GM12878 (cell line): ENCODE results near the gene PRDM12. TPM values are rescaled to one million over a fixed set of nuclear protein-coding genes. Genes with fewer than 3 reads are reported as not detected.

Experiments used
- ATAC-seq: fragments of 200-7000 bp; cut with Tn5 transposase; 3 replicates; pipeline ENCODE4 v1.9.1; 2020; ENCODE audit warnings: mild to moderate bottlenecking, moderate library complexity
- Bru-seq: library from RNA; stranded (reverse); fragments of 400-500 nt; gene quantifications from one replicate; lab custom pipeline; 2021; lab: Mats Ljungman, UMichigan
- BruChase-seq, 2 experiments: library from RNA; stranded (reverse); fragments of 400-500 nt; gene quantifications; one replicate each; lab custom pipeline; 2021; lab: Mats Ljungman, UMichigan
- BruUV-seq: library from RNA; stranded (reverse); fragments of 400-500 nt; replicated peaks from 2 replicates; lab custom pipeline; 2021; lab: Mats Ljungman, UMichigan
- CTCF ChIA-PET: fragments of 300-600 bp; sonication (Branson Sonifier 250); formaldehyde crosslinking; extraction: SDS; loops from one replicate; lab custom pipeline; 2021; ENCODE audit warnings: inconsistent platforms; lab: Yijun Ruan, JAX
- POLR2A ChIA-PET: fragments of 350-600 bp; formaldehyde crosslinking; extraction: SDS; loops from one replicate; lab custom pipeline; 2021; ENCODE audit warnings: inconsistent platforms; lab: Charles Lee
- RAD21 ChIA-PET: fragments of 300-600 bp; sonication (Branson Sonifier 250); formaldehyde crosslinking; loops from one replicate; lab custom pipeline; 2023; ENCODE audit warnings: antibody characterized with exemption; ENCODE audit not compliant: unreplicated experiment; lab: Charles Lee
- SMC1A ChIA-PET: fragments of 300-600 bp; sonication (Branson Sonifier 250); formaldehyde crosslinking; loops from one replicate; lab custom pipeline; 2023; ENCODE audit not compliant: unreplicated experiment, uncharacterized antibody; lab: Charles Lee
- DNase-seq: peaks from one replicate; pipeline ENCODE4 v3.0.0-alpha.2; 2011; ENCODE audit warnings: low read depth, low spot score
- FAIRE-seq: peaks from 3 replicates; lab custom pipeline; 2011; peaks lifted over from hg19 to GRCh38; lab: Jason Lieb, UNC
- H2AFZ ChIP-seq: 2 replicates; pipeline ENCODE4 v1.6.0; 2011; ENCODE audit warnings: low read depth, low read length, control low read depth; ENCODE audit not compliant: control insufficient read depth
- H3K27ac ChIP-seq: 2 replicates; pipeline ENCODE4 v1.5.1; 2011; ENCODE audit warnings: control low read depth; ENCODE audit not compliant: control insufficient read depth, insufficient read depth
- H3K27me3 ChIP-seq, 2 experiments: replicated peaks in 1 of 2; 2 replicates each; pipeline versions ENCODE4 v1.6.0 to v1.6.1; 2011; ENCODE audit warnings: low read length in 1 of 2; ENCODE audit not compliant: control insufficient read depth in 2 of 2, insufficient read depth in 2 of 2
- H3K36me3 ChIP-seq, 2 experiments: 2 replicates each; pipeline ENCODE4 v1.5.1; 2011; ENCODE audit warnings: low read length in 1 of 2; ENCODE audit not compliant: control insufficient read depth in 2 of 2, insufficient read depth in 2 of 2
- H3K4me1 ChIP-seq: 2 replicates; pipeline ENCODE4 v1.6.1; 2011; ENCODE audit warnings: mild to moderate bottlenecking, low read length, moderate library complexity, mixed read lengths; ENCODE audit not compliant: control insufficient read depth, insufficient read depth
- H3K4me2 ChIP-seq: 2 replicates; pipeline ENCODE4 v1.6.0; 2011; ENCODE audit warnings: control low read depth; ENCODE audit not compliant: control insufficient read depth, insufficient read depth
- H3K4me3 ChIP-seq: fragments of 200-600 bp; sonication (generic); 2 replicates; pipeline ENCODE4 v1.5.1; 2016
- H3K79me2 ChIP-seq: 2 replicates; pipeline ENCODE4 v1.6.0; 2011; ENCODE audit warnings: low read length; ENCODE audit not compliant: control insufficient read depth, insufficient read depth
- H3K9ac ChIP-seq: 2 replicates; pipeline ENCODE4 v1.8.0; 2011; ENCODE audit warnings: low read length, control low read depth, mixed read lengths; ENCODE audit not compliant: control insufficient read depth, insufficient read depth
- H3K9me3 ChIP-seq: replicated peaks from 3 replicates; pipeline ENCODE4 v1.5.1; 2011; ENCODE audit warnings: mild to moderate bottlenecking, low read length; ENCODE audit not compliant: control insufficient read depth, insufficient read depth
- H4K20me1 ChIP-seq: 2 replicates; pipeline ENCODE4 v1.6.0; 2011; ENCODE audit not compliant: control insufficient read depth, insufficient read depth
- EGR1 ChIP-seq, 2 experiments: IDR thresholded peaks; 1 replicate in 1 of 2; 2 replicates in 1 of 2; pipeline ENCODE4 v1.6.1; 2011 to 2012; ENCODE audit warnings: low read depth in 2 of 2, low read length in 2 of 2, borderline replicate concordance in 1 of 2, mild to moderate bottlenecking in 1 of 2, moderate library complexity in 1 of 2
- FOXK2 ChIP-seq: fragments of 450-650 bp; IDR thresholded peaks from 2 replicates; pipeline ENCODE4 v1.6.1; 2017; ENCODE audit warnings: mild to moderate bottlenecking, moderate library complexity
- FOXM1 ChIP-seq: IDR thresholded peaks from 2 replicates; pipeline ENCODE4 v1.6.1; 2012; ENCODE audit warnings: low read depth, mild to moderate bottlenecking, inconsistent platforms, low read length, moderate library complexity
- GABPA ChIP-seq: IDR thresholded peaks from 2 replicates; pipeline ENCODE4 v1.6.1; 2014; ENCODE audit warnings: antibody characterized with exemption, low read depth, mild to moderate bottlenecking, inconsistent platforms
- GATAD2B ChIP-seq: fragments of 450-650 bp; conservative IDR thresholded peaks from 2 replicates; pipeline ENCODE4 v1.6.1; 2017; ENCODE audit warnings: low read depth, mild to moderate bottlenecking, moderate library complexity
- PAX8 ChIP-seq: fragments of 450-650 bp; IDR thresholded peaks from 2 replicates; pipeline ENCODE4 v1.6.1; 2017; ENCODE audit warnings: mild to moderate bottlenecking, moderate library complexity
- SMARCA5 ChIP-seq: fragments of 450-650 bp; IDR thresholded peaks from 2 replicates; pipeline ENCODE4 v1.6.1; 2017; ENCODE audit warnings: mild to moderate bottlenecking
- STAT1 ChIP-seq: fragments of 450-650 bp; conservative IDR thresholded peaks from 2 replicates; pipeline ENCODE4 v1.6.1; 2014; ENCODE audit warnings: antibody characterized with exemption, mild to moderate bottlenecking
- TCF12 ChIP-seq: IDR thresholded peaks from 2 replicates; pipeline ENCODE4 v1.6.1; 2011; ENCODE audit warnings: low read depth, mild to moderate bottlenecking, low read length
- WGBS: methylation state at CpG from one replicate; pipeline ENCODE4 v1.1.6; 2016; ENCODE audit warnings: low lambda C conversion rate; ENCODE audit not compliant: insufficient replicate concordance, insufficient coverage; ENCODE audit errors: missing lambda C conversion rate; 5-methylcytosine and 5-hydroxymethylcytosine counted together
- in situ Hi-C: fragments of 300-500 bp; cut with MboI; formaldehyde crosslinking; loops from 9 replicates; pipeline ENCODE4 v1.14.3; 2018; ENCODE audit warnings: mixed read lengths
- intact Hi-C: fragments of 100-400 bp; cut with micrococcal nuclease; formaldehyde crosslinking; loops from one replicate; pipeline ENCODE4 v1.14.2; 2022; ENCODE audit not compliant: unreplicated experiment
- long read RNA-seq, 2 experiments: library from polyadenylated mRNA; unstranded; transcript quantifications; one replicate each; pipeline ENCODE4 v2.0.0, GENCODE V29; 2019 to 2020
- polyA minus RNA-seq, 3 experiments: library from RNA; depleted of rRNA, polyadenylated mRNA; stranded (reverse); fragments of >200 nt; gene quantifications; 2 replicates each; pipeline ENCODE4 v1.2.3, GENCODE V29; 2011
- polyA plus RNA-seq, 11 experiments: library from polyadenylated mRNA; depleted of rRNA in 4 of 11; unstranded in 6 of 11; stranded (reverse) in 5 of 11; fragments of >200 nt; fragmentation: Nextera tagmentation in 4 of 11; fragmentation: Illumina TruSeq in 1 of 11; extraction: Ambion mirVana in 4 of 11; extraction: Trizol in 1 of 11; gene quantifications; 1 replicate in 1 of 11; 2 replicates in 10 of 11; pipeline versions ENCODE4 v1.2.1 to v1.2.3, GENCODE V29; 2011 to 2016; ENCODE audit warnings: inconsistent platforms in 2 of 11, missing spikeins in 2 of 11, low read depth in 1 of 11
- total RNA-seq, 4 experiments: library from RNA; depleted of rRNA in 3 of 4; stranded (reverse); fragments of >200 nt in 3 of 4; fragmentation: Illumina TruSeq in 1 of 4; extraction: Trizol in 1 of 4; gene quantifications; 2 replicates each; pipeline versions ENCODE4 v1.2.1 to v1.2.3, GENCODE V29; 2013 to 2021
- TF ChIP-seq, protein P1 (sequence below): fragments of 150-350 bp; IDR thresholded peaks from 2 replicates; pipeline ENCODE4 v1.6.1; 2014; ENCODE audit warnings: mild to moderate bottlenecking, low read depth, low read length
- TF ChIP-seq, protein P2 (sequence below): IDR thresholded peaks from 2 replicates; pipeline ENCODE4 v1.6.1; 2011; ENCODE audit warnings: mild to moderate bottlenecking, low read depth, low read length, moderate library complexity; ENCODE audit not compliant: insufficient replicate concordance
- TF ChIP-seq, protein P3 (sequence below): IDR thresholded peaks from 2 replicates; pipeline ENCODE4 v1.6.1; 2011; ENCODE audit warnings: borderline replicate concordance, low read depth, mild to moderate bottlenecking, moderate library complexity, mixed read lengths, low read length; ENCODE audit not compliant: insufficient read depth; ENCODE audit errors: extremely low read length

The PRDM12 gene
- not detected in 2 replicates for total RNA-seq (2013; cell fraction: nucleolus; rRNA removed)
- total RNA-seq (2014; rRNA removed), result not detected in 2 replicates
- not detected in 2 replicates for total RNA-seq (2014; rRNA removed; fragmentation: Illumina TruSeq; extraction: Trizol)
- not detected in 2 replicates for total RNA-seq (2021)
- not detected for polyA plus RNA-seq (2011; ENCODE audit: low read depth)
- not detected in 2 replicates for polyA plus RNA-seq (2011; rRNA removed)
- polyA plus RNA-seq (2011; cell fraction: cytosol; rRNA removed), result not detected in 2 replicates
- 0.04 TPM in 1 of 2 replicates, not detected in the other for polyA plus RNA-seq (2011; cell fraction: nucleus; rRNA removed)
- polyA plus RNA-seq (2012), result not detected in 2 replicates
- polyA plus RNA-seq (2014; fragmentation: Illumina TruSeq; extraction: Trizol), result not detected in 2 replicates
- polyA plus RNA-seq (2014; fragmentation: Nextera tagmentation; extraction: Ambion mirVana), result not detected
- polyA plus RNA-seq (2014; rRNA removed), result not detected in 2 replicates
- not detected for polyA plus RNA-seq (2016; fragmentation: Nextera tagmentation; extraction: Ambion mirVana)
- not detected in 2 replicates for polyA minus RNA-seq (2011; rRNA and poly(A)+ RNA removed)
- not detected in 2 replicates for polyA minus RNA-seq (2011; cell fraction: cytosol; rRNA and poly(A)+ RNA removed)
- polyA minus RNA-seq (2011; cell fraction: nucleus; rRNA and poly(A)+ RNA removed), result not detected in 2 replicates
- percentile 0 among the genes with signal in this experiment for Bru-seq, nascent RNA
- BruChase-seq, experiment 1, labeled RNA remaining after a 6-hour chase, result not detected
- not detected for BruChase-seq, experiment 2, labeled RNA remaining after a 2-hour chase
- long read RNA-seq, experiment 1, result 0 reads
- long read RNA-seq, experiment 2, result 0 reads

DNA sequence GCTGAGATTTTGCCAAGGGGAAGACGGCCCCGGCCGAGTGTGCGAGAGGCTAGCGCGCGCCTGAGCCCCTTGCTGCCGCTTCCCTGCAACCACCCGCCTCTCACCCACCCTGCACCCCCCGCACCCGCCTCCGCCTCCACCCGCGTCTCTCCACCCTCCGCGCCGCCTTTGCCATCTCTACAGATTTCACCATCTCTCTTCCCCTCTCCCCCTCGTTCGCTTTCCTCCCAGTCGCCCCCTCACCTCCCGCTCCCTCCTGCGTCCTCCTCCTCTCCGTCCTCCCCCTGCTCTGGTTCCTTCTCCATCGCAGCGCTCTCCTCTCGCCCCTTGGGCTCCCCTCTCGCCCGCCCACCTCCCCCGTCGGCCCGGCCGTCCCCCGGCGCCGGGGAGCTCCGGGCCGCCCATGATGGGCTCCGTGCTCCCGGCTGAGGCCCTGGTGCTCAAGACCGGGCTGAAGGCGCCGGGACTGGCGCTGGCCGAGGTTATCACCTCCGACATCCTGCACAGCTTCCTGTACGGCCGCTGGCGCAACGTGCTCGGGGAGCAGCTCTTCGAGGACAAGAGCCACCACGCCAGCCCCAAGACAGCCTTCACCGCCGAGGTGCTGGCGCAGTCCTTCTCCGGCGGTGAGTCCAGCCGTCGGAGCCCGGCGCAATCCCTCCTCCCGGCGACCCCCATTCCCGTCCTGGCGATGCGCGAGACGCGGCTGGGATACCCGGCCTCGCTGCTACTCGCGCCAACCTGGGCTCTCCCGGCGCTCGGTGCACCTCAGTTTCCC is at the start of gene PRDM12:
PRDM12 (plus strand) TSS at position 344 of the 778 bp plus-strand sequence; CDS start at position 404, 60 bp downstream.
- ATAC-seq (no peak), DNase-seq (no peak), FAIRE-seq (no peak)
- Histone ChIP-seq H4K20me1 (no peaks in the 10 kb centered on the region), H3K27ac (no peak within 1 kb of the TSS), H3K27me3 (peaks cover 14 to 26% of the 10 kb centered on the region in 2 experiments), H2AFZ (no peak within 1 kb of the TSS), H3K4me2 (no peak within 1 kb of the TSS), H3K4me3 (no peak within 1 kb of the TSS), H3K9ac (no peak within 1 kb of the TSS), H3K79me2 (no peaks in the 10 kb centered on the region), H3K4me1 (no peaks in the 10 kb centered on the region), H3K9me3 (no peaks in the 10 kb centered on the region), H3K36me3 (no peaks in the 10 kb centered on the region)
- ChIA-PET SMC1A (no interaction called here), RAD21 (no interaction called here), CTCF (no interaction called here), POLR2A (no interaction called here)
- intact Hi-C loops (no loop called here), in situ Hi-C loops (no loop called here)
- BruUV-seq, result no TSS peak
- 53% methylated on average over 38 of the region's 76 CpGs for WGBS
- TF ChIP-seq SMARCA5, result no peak
- no peak for TF ChIP-seq GABPA
- TF ChIP-seq GATAD2B, result no peak
- TF ChIP-seq PAX8, result no peak
- TF ChIP-seq, protein P1, sequence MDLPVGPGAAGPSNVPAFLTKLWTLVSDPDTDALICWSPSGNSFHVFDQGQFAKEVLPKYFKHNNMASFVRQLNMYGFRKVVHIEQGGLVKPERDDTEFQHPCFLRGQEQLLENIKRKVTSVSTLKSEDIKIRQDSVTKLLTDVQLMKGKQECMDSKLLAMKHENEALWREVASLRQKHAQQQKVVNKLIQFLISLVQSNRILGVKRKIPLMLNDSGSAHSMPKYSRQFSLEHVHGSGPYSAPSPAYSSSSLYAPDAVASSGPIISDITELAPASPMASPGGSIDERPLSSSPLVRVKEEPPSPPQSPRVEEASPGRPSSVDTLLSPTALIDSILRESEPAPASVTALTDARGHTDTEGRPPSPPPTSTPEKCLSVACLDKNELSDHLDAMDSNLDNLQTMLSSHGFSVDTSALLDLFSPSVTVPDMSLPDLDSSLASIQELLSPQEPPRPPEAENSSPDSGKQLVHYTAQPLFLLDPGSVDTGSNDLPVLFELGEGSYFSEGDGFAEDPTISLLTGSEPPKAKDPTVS, result no peak
- TF ChIP-seq TCF12, result no peak
- TF ChIP-seq STAT1, result no peak
- no peak for TF ChIP-seq FOXM1
- TF ChIP-seq, protein P2, sequence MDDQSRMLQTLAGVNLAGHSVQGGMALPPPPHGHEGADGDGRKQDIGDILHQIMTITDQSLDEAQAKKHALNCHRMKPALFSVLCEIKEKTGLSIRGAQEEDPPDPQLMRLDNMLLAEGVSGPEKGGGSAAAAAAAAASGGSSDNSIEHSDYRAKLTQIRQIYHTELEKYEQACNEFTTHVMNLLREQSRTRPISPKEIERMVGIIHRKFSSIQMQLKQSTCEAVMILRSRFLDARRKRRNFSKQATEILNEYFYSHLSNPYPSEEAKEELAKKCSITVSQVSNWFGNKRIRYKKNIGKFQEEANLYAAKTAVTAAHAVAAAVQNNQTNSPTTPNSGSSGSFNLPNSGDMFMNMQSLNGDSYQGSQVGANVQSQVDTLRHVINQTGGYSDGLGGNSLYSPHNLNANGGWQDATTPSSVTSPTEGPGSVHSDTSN, result no peak
- TF ChIP-seq EGR1 (IDR thresholded peaks at IDR 0.05; ENCODE audit: borderline replicate concordance in 1 of 2, low read depth in 2 of 2, low read length in 2 of 2), result no peak
- no peak for TF ChIP-seq FOXK2
- TF ChIP-seq, protein P3, sequence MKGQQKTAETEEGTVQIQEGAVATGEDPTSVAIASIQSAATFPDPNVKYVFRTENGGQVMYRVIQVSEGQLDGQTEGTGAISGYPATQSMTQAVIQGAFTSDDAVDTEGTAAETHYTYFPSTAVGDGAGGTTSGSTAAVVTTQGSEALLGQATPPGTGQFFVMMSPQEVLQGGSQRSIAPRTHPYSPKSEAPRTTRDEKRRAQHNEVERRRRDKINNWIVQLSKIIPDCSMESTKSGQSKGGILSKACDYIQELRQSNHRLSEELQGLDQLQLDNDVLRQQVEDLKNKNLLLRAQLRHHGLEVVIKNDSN, result no peak
